NCI-H1105 treated with DMSO at 0.1 percent for 48 hours (cell line): Measurements from ENCODE around the gene ALG1L2.
"Not testable (repeated sequence)": the region's sequence is repeated elsewhere in the genome, so short reads cannot be mapped to it uniquely, and the experiment has no call there.

Source experiments
- DNase-seq: peaks from one replicate; lab custom pipeline; 2025; lab: John Stamatoyannopoulos, UW

The ALG1L2 gene

DNA sequence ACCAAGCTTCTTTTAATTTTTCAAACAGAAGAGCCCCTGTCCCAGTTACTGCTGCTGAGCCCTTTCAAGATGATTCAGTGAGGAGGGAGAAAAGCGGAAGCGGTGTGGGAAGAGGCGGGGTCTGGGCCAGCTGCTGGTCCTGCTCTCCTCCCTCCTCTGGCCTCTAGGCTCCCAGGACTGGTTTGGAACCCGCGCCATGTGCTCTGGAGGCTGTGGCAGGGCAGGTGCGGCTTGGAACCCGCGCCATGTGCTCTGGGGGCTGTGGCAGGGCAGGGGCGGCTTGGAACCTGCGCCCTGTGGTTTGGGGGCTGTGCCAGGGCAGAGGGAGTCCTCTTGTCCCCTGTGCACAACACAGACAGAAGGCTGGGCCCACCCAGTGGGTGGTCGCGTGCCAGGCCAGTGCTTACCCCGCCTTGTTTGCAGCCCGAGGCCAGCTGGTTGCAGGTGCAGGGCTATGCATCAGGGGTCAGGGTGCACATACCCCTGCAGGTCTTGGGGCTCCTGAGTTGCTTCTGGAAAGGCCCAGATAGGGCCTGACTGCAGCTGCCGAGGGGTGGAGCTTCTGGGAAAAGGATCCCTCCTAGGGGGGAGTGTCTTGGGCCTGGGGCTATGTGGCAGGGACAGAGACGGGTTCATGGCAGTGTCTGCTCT, 12.2 kb downstream of the ALG1L2 start:
- no peak for DNase-seq

DNA sequence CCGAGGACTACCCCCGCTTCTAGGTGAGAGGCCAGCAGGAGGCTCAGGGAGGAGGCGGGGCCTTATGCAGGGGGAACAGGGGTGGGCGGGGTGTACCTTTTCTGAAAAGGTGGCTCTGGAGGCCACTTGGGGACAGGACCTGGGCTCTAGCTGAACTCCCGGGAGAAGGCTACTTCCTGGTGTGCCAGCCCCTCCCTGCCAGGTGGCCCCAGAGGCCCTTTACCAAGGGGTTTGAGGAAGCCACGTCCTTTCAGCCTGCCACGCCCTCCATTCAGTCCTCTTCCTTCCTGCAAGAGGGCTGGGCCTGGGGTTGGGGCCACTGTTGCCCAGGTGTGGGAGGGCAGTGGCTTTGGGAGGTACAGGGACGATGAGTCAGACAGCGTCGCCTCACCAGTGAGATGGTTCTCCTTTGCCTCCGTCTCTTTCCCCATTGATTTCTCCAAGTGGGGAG, 12.9 kb downstream of the ALG1L2 start:
- not testable (repeated sequence) for DNase-seq

DNA sequence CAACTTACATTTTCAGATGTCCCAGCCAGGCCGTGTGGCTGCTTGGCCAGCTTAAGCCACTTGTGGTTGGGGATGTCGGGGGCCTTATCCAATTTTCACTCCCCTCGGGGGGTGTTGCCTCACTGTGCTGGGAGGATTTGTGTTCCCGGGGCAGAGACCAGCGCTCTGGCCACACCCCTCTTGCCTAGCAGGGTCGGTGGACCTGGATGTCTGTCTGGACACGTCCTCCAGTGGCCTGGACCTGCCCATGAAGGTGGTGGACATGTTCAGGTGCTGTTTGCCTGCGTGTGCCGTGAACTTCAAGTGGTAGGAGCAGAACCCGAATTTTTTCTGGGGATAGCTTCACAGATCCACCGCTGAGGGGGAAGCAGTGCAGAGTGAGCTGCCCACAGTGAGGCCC, 14.2 kb downstream of the ALG1L2 start:
- DNase-seq: not testable (repeated sequence)

DNA sequence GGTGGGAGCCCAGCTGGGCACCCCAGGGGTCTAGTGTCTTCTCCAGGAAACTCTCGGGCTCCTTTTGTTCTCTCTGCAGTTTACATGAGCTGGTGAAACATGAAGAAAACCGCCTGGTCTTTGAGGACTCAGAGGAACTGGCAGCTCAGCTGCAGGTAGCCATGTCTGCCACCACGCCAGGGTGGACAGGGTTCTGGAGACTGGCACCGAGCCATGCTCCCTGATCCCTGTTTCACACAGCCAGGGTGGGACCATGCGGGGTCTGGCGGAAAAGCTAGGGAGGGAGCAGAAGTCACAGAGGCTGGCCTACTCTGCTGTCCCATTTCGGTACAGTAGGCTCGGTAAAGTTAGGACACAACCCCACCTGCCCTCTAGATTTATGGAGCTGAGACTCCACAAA, 15.5 kb downstream of the ALG1L2 start:
- not testable (repeated sequence) for DNase-seq

DNA sequence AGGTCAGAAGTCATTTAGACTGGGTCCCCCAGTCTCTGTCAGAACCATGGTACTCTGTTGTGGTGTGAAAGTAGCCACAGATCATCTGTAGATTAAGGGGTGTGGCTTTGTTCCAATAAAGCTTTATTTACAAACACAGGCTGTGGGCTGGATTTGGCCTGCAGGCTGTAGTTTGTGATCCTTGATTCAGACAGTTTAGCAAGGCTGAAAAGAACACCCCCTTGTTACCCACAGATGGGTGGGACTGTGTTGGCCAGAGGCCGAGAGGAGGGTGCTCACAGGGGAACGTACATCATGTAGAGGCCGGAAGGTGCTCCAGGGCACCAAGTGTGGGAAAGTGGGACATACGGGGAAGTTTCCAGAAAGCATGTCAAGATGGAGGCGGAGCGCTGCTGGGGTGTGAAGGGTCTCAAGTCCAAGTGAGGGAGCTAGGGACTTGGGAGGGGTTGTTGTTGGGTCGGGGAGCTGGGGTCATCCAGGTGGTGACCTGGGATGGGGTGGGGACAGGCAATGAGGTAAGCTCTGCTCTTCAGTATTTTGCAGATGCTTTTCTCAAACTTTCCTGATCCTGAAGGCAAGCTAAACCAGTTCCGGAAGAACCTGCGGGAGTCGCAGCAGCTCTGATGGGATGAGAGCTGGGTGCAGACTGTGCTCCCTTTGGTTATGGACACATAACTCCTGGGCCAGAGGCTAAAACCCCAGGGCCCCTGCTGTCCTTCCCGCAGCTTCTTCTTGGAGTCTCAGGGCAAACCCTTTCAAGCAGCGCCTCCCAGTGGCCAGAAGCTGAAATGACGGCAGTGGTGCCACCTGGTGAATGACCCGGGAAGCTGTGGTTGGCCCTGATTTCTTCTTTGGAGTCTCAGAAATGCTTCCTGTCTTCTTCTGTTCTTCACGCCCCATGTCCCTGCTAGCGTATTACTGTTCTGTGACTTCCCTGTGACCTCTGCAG, 16.3 kb downstream of the ALG1L2 start:
- DNase-seq: not testable (repeated sequence)

DNA sequence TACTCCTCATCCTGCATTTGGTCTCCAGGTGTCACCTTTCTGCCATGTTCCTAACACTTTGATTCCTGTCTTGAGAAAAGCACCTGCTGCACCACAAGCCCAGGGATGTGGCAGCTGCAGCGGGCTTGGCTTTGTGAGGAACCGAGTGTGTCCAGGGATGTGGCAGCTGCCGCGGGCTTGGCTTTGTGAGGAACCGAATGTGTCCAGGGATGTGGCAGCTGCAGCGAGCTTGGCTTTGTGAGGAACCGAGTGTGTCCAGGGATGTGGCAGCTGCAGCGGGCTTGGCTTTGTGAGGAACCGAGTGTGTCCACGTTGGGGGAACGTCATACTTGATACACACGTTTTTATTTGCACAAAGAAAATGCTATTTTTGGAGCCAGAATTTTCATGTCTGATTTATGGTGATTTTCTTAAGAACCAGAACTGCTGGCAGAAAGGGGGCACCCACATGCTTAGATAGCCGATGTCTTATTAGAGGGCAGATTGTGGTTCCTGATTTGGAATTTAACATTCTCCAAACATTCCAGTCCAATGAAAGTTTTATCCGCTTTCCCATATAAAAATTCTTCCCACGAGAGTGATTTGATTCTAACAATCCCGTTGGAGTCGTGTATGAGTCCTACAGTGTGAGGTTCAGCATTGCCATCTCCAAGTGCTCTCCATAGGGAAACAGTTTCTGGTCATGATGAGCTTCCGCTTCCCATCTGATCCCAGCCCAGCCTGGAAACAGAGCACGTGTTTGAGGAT, 17.2 kb downstream of the ALG1L2 start:
- DNase-seq: peak; percentile 37

DNA sequence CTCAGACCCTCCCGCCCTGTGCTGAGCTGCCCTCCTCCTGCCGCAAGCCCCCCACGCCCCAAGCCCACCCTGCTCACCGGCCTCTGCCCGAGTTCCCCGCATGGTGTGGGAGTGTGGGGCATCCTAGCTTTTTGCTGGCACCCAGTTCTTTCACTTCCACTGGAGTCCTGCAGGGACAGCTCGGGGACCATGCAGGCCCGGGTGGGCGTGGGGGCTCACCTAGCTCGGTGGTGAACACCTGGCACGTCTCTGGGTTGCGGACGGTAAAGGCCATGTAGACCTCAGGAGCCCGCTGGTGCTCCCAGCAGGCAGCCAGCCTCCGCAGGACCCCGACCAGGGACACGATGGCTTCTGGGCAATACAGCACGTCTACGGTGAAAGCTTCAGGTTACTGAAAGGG, 20.9 kb downstream of the ALG1L2 start:
- DNase-seq: not testable (repeated sequence)

DNA sequence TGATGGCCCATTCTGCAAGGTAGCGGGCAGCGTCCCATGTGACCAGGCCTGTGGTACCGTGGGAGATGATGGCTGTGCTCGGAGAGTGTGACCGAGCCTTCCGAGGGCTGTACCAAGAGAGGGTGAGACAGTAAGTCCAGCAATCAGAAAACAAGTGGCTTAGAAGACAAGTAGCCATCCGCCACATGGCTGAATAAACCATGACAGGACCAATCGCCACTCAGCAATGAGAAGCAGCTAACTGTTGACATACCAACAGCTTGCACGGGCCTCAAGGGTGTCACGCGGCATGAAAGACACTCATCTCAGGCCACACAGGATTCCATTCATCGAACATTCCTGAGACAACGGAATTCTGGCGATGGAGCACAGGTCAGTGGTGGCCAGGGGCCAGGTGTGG, 22.6 kb downstream of the ALG1L2 start:
- not testable (repeated sequence) for DNase-seq

DNA sequence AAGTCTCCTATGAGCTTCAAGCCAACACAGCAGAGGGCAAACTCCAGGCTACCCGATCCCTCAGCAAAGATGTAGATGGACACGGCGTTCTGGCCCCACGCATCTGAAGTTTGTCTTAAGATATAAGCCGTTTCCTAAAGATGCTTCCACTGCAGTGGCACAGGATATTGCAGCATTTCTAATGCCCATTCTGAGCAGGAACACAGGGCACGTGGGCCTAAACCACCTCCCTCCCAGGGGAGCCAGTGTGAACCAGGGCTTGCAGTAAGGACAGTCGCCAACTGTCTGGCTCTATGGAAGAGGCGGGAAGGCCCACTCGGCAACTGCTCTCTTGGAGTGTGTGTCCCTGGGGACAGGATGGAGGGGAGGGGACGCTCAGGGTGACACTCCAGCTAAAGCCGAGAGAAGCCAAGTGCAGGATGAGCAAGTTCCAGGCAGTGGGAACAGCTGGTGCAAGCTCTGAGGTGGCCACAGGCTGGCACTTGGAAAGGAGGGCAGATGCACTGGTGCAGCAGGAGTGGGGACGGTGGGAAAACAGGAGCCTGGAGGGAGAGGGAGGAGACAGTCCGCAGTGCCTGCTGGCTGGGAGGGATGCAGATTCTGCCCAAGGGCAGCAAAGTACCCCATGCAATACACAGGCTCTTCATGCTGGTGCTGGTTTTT, 25.8 kb downstream of the ALG1L2 start:
- not testable (repeated sequence) for DNase-seq

DNA sequence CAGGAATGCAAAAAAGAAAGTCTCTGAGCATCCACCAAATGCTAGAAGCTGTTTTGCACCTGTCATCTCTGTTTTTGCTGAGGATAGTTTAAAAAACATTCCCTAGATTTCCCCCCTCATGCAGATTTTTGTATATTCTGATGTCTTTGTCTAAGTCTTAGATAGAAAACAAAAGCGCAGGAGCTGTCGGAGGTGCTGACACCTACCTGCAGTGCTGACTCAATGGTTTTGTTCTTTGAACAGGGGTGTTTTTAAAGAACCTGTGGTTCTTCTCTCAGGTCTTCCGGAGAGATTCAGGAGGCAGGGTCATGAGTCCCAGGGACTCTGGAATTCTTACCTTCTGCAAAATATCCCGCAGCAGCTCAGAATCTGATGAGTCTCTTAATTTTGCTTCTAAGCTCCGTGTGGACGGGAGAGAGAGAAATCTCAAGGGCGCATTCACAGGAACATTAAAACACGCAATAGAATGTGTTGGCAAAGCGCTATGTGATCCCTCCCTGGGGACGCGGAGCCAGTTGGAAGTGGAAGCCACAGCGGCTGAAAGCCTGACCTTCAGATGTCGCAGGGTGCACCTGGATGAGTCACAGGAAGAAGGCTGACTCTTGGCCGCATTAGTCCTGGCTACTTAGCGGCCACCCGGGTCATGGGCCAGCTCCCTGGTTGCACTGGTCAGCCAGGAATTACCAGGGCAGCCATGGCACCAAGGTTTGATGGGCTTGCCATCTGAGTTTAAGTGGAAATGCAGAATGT, 27.4 kb downstream of the ALG1L2 start:
- not testable (repeated sequence) for DNase-seq

DNA sequence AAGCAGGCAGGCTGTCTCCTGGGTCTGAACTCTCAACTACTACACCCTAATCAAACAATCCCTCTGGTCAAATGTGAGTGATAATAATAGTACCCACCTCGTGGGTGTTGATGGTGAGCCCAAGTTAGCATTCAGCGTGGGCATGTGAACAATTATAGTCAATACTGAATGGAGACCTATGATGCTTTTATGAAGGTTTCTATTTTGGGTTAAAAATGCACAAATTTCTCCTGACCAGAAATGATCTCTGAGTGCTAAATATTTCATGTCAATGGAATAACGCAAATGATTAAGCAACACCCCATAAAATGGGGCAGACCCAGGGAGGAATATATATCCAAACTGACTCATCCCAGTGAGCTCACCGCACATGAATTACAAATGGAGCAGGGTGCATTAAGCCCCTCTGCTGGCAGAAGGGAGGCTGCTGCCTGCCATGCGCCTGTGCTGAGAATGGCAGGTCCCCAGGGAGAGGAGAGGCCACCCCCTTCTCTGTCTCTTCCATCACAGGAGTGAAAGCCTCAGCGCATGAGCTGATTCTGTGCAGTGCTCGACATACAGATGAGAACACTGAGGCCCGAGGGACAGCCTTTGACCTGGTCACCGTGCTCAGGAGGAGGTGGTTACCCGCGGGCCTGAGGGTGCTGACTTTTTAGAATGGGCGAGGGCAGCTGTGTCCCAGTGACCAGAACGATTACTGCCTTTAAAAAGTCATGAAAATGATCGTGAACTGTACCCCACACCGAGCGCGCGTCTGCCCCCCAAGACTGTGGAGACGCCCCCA, 28.9 kb downstream of the ALG1L2 start:
- peak; percentile 10 for DNase-seq

DNA sequence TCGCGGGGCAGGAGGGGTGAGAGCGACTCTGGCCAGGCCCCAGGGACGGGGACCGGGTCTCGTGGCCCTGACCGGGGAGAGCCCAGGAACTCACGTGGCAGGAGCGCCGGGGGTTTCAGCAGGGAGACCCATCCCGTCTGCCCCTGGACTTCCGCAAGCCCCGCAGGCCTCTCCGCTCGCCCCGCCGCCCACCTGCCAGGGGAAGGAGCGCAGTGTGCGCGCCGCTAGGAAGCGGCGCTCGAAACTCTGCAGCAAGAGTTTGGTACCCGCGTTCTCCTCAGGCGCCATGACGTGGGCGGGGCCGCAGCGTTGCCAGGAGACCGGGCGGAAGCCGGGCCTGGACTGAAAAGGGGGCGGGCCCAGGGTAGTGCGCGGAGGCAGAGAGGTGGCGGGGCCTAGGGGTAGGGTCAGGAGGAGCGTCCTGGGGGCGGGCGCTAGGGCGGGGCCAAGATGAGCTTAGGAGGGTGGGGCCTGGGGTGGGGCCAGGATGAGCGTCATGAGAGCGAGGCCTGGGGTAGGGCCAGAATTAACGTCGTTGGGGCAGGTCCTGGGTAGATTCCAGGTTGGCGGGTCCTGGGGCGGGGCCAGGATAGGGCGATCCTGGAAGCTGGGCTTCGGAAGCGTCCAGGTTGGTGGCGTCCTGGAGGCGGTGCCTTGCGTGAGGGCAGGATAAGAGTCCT, 29.7 kb downstream of the ALG1L2 start:
- peak; percentile 99 for DNase-seq

DNA sequence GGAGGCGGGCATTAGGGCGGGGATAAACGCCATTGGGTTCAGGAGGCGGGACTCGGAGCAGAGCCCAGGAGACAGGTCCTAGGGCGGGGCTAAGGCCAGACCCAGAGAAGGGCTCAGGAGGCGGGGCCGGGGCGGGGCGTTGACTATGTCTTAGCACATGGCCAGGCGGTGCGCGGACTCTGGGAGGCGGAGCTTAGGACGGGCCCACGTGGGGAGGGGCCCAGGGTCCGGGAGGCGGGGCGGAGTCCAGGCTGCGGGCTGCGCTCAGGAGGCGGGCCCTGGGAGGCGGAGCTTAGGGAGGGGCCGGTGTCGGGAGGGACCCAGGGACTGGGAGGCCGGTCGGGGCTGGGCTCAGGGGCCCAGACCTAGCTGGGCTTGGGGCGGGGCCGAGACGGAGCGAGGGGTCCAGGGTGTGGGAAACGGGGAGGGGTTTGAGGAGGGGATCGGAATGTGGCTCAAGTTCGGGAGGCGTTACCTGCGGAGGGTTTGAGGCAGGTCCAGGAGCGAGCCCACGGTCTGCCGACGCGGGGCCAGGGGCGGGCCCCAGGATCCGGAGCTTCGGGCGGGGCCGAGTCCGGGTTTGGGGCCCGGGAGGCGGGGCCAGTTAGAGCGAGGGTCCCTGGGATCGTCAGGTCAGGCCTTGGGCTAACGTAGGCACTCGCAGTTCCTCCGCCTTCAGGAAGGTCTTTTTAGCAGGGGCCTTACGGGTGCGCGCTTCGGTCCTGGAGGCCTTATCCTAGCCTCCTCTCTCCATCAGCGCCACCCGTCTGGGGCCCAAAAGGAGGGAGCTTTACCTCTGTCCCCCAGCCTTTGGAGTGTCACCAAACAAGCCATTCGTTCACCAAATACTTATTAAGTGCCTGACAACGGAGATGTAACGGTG, 30.5 kb downstream of the ALG1L2 start:
- peak; percentile 97 for DNase-seq

DNA sequence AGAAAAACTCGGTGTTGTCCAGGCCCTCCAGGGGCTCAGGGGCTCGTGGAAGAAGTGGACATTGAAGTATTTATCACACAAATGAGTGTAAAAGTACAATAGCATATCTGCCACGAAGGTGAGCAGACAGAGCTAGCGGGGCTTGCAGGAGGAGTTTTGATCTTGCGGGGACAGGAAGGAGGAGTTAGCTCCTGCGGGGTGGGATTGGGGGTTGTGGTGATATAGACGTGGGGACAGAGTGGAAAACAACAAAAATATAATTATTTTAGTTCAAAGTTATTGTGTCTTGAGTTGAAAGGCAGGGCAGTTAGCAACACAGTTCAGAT, 31.1 kb downstream of the ALG1L2 start:
- not testable (repeated sequence) for DNase-seq

DNA sequence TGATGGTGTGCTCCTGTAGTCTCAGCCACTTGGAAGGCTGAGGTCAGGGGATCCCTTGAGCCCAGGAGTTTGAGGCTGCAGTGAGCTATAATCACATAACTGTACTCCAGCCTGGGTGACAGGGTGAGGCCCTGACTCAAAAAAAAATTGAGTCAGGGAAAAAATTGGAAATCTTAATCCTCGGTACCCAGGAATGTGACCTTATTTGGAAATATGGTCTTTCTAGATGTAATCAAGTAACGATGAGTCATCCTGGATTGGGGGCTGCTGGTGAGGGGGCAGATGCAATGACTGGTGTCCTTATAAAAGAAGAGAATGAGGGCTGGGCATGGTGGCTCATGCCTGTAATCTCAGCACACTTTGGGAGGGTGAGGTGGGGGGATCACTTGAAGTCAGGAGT, 33.8 kb downstream of the ALG1L2 start:
- DNase-seq: not testable (repeated sequence)

DNA sequence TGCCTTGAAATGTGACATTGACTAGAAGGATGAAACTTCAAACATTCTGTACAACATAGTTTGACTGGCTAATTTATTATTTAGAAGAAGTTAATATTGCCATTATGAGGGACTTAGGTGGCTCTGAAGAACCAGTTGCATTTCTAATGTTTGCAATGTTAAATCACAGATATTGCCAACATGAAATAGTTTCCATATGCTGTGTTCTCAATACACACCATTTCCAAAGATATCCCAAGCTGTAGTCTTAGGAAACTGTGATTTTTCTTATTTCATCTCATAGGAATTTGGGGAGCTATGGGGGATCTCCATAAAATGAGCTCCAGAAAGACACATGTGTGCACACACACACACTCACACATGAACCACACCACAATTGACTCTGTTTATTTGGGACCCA, 36.3 kb downstream of the ALG1L2 start:
- no peak for DNase-seq

DNA sequence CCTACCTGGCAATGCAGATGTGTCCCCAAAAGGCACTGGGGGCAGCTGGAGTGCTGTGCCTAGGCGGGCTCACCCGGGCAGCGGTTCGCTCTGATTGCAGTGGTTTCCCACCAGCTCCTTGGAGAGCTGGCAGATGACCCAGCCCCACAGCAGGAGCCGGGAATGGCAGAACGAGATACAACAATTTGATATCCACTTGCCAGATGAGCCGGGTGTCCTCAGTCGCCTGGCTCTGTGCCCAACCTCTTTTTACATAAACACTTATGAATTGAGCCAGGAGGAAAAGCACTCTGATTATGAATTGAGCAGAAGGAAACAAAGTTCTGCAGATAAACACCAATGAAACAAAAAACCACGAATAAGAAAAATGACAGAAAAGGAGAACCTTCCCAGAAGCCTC, 38.2 kb downstream of the ALG1L2 start:
- DNase-seq: peak; percentile 87

DNA sequence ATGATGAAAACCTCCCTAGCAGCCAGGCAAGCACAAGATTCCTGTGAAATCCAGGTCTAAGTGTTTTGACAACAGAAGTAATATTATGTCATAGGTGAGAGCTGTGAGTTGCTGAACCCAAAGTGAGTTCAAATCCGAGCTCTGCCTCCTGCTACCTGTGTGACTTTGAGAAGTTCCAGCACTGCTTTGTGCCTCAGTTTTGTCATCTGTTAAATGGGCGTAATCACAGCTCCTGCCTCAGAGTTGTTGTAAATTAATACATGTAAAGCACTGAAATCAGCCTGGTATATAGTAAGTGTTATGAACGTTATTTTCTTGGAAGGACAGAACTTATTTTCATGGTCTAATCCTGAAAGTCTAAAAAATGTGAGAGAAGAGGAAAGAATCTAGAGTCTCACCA, 38.7 kb downstream of the ALG1L2 start:
- DNase-seq: not testable (repeated sequence)
